Ascending aorta (tissue), 2 donors: ENCODE data around the gene STAC3. TPM values are rescaled to one million over a fixed set of nuclear protein-coding genes. Genes with fewer than 3 reads are reported as not detected.

ENCODE experiments used
- DNase-seq, 2 donors: peaks; one replicate each; pipeline ENCODE4 v3.0.0-alpha.2; 2019; ENCODE audit warnings: low spot score in 2 of 2
- H3K27ac ChIP-seq, 2 donors: fragments of 200-600 bp; sonication (generic); one replicate each; pipeline ENCODE4 v1.5.1; 2016 to 2017; ENCODE audit warnings: mild to moderate bottlenecking in 1 of 2
- H3K27me3 ChIP-seq: fragments of 200-600 bp; sonication (generic); one replicate; pipeline ENCODE4 v1.5.1; 2017
- H3K36me3 ChIP-seq, 2 donors: fragments of 200-600 bp; sonication (generic); one replicate each; pipeline ENCODE4 v1.5.1; 2016
- H3K4me1 ChIP-seq, 2 donors: fragments of 200-600 bp; sonication (generic); one replicate each; pipeline ENCODE4 v1.5.1; 2016 to 2017; ENCODE audit warnings: mild to moderate bottlenecking in 1 of 2
- H3K4me3 ChIP-seq, 2 donors: fragments of 200-600 bp; sonication (generic); one replicate each; pipeline ENCODE4 v1.5.1; 2016 to 2017; ENCODE audit warnings: mild to moderate bottlenecking in 1 of 2
- H3K9me3 ChIP-seq, 2 donors: fragments of 200-600 bp; sonication (generic); one replicate each; pipeline ENCODE4 v1.5.1; 2016
- CTCF ChIP-seq, 3 experiments: fragments of 200-600 bp in 2 of 3; fragments of 450-650 bp in 1 of 3; sonication (generic) in 2 of 3; IDR thresholded peaks; one replicate each; pipeline ENCODE4 v1.5.1; 2016 to 2019; ENCODE audit warnings: antibody characterized with exemption in 3 of 3, mild to moderate bottlenecking in 1 of 3, moderate library complexity in 1 of 3
- intact Hi-C: fragments of 100-400 bp; cut with DNase I; formaldehyde crosslinking; loops from one replicate; pipeline ENCODE4 v1.15.1; 2023
- total RNA-seq: library from RNA; depleted of rRNA; stranded (reverse); fragments of >200 nt; gene quantifications from one replicate; pipeline ENCODE4 v1.1.0, GENCODE V29; 2016

STAC3 gene
- total RNA-seq, 1 donor from 2014 or later: not detected

GRCh38 chr12:57250541-57250940, 446 bp downstream of the STAC3 start:
- intact Hi-C loops: no loop called here
- no peak for DNase-seq

GRCh38 chr12:57248934-57249742, 1.8 kb downstream of the STAC3 start:
- Histone ChIP-seq H3K27me3 (no peaks in the 10 kb centered on the region), H3K9me3 (no peaks in the 10 kb centered on the region), H3K36me3 (no peaks in the 10 kb centered on the region), H3K4me3 (no peak overlapping the region), H3K27ac (no peak overlapping the region), H3K4me1 (no peaks in the 10 kb centered on the region)
- intact Hi-C loops: no loop called here
- DNase-seq: no peak
- no peak for TF ChIP-seq CTCF (IDR thresholded peaks at IDR 0.05)

More at GRCh38 chr12:57250541-57250940, 446 bp downstream of the STAC3 start:
- H3K4me3 ChIP-seq: no peak overlapping the region
- H3K36me3 ChIP-seq: peaks cover 8 to 9% of the 10 kb centered on the region in 2 donors
- H3K4me1 ChIP-seq: no peaks in the 10 kb centered on the region
- no peak for TF ChIP-seq CTCF (IDR thresholded peaks at IDR 0.05)
- H3K27ac ChIP-seq: no peak overlapping the region
- H3K9me3 ChIP-seq: no peaks in the 10 kb centered on the region
- no peaks in the 10 kb centered on the region for H3K27me3 ChIP-seq

- no peaks in the 10 kb centered on the region for H3K9me3 ChIP-seq
- intact Hi-C loops: no loop called here
- no peaks in the 10 kb centered on the region for H3K36me3 ChIP-seq
- no peak overlapping the region for H3K27ac ChIP-seq
- DNase-seq: no peak
- H3K4me3 ChIP-seq: no peak overlapping the region
- TF ChIP-seq CTCF (IDR thresholded peaks at IDR 0.05): no peak
- H3K4me1 ChIP-seq: peaks cover 9 to 16% of the 10 kb centered on the region in 2 donors
- peaks cover 8% of the 10 kb centered on the region for H3K27me3 ChIP-seq
Measured at GRCh38 chr12:57247041-57247440, 3.9 kb downstream of the STAC3 start.

GRCh38 chr12:57244312-57244696, 6.7 kb downstream of the STAC3 start:
- Histone ChIP-seq H3K27ac (no peak overlapping the region), H3K4me1 (peaks cover 20 to 40% of the 10 kb centered on the region in 2 donors), H3K36me3 (no peaks in the 10 kb centered on the region), H3K4me3 (no peak overlapping the region), H3K27me3 (peaks cover 20% of the 10 kb centered on the region), H3K9me3 (no peaks in the 10 kb centered on the region)
- no peak for TF ChIP-seq CTCF (IDR thresholded peaks at IDR 0.05)
- DNase-seq: no peak
- intact Hi-C loops: no loop called here

- DNase-seq: peak in 1 of 2 donors; percentile 86
- peak overlapping the region in 1 of 2 donors; percentile 57 for H3K4me3 ChIP-seq
- peak; percentile 76 to 80 (median 76) for TF ChIP-seq CTCF (IDR thresholded peaks at IDR 0.05)
- no peaks in the 10 kb centered on the region for H3K9me3 ChIP-seq
- no peaks in the 10 kb centered on the region for H3K36me3 ChIP-seq
- H3K27ac ChIP-seq: no peak overlapping the region
- intact Hi-C loops: loop anchor here (1.0 kb wide), 1 partner anchor 30 kb away; no protein-coding TSS in a partner anchor
- H3K4me1 ChIP-seq: peaks cover 24 to 44% of the 10 kb centered on the region in 2 donors
- peaks cover 20% of the 10 kb centered on the region for H3K27me3 ChIP-seq
Measured at GRCh38 chr12:57243521-57244311, 7.3 kb downstream of the STAC3 start.
